IPS-18a (cell line): ENCODE data around the gene NMB.
"Not testable (repeated sequence)": the region's sequence is repeated elsewhere in the genome, so short reads cannot be mapped to it uniquely, and the experiment has no call there.

Experiments
- H3K27ac ChIP-seq: one replicate; pipeline ENCODE4 v1.5.1; 2013; ENCODE audit warnings: low read length
- H3K27me3 ChIP-seq: one replicate; pipeline ENCODE4 v1.6.1; 2013; ENCODE audit warnings: mild to moderate bottlenecking, low read length; ENCODE audit not compliant: control insufficient read depth, insufficient read depth
- H3K36me3 ChIP-seq: one replicate; pipeline ENCODE4 v1.6.1; 2013; ENCODE audit warnings: low read depth, low read length; ENCODE audit not compliant: control insufficient read depth
- H3K4me1 ChIP-seq: one replicate; pipeline ENCODE4 v1.6.1; 2013; ENCODE audit warnings: low read depth, low read length; ENCODE audit not compliant: control insufficient read depth
- H3K4me3 ChIP-seq: one replicate; pipeline ENCODE4 v1.5.1; 2013; ENCODE audit warnings: low read length
- H3K9ac ChIP-seq: one replicate; pipeline ENCODE4 v1.6.1; 2013; ENCODE audit warnings: mild to moderate bottlenecking, low read length, moderate library complexity
- H3K9me3 ChIP-seq: one replicate; pipeline ENCODE4 v1.6.1; 2013; ENCODE audit warnings: low read depth, low read length; ENCODE audit not compliant: control insufficient read depth

Gene NMB

GRCh38 chr15:84653910-84654688 is 3.9 kb downstream of the NMB start, which contains the start of gene WDR73:
TSS of gene WDR73 (minus strand) at chr15:84654283. CDS start at chr15:84654274, 9 bp downstream.
- H3K4me3 ChIP-seq = peak within 1 kb of the TSS; percentile 87
- peak within 1 kb of the TSS; percentile 65 for H3K27ac ChIP-seq
- no peaks in the 10 kb centered on the region for H3K9me3 ChIP-seq
- H3K27me3 ChIP-seq = peaks cover 19% of the 10 kb centered on the region
- H3K9ac ChIP-seq = peak within 1 kb of the TSS; percentile 88
- H3K4me1 ChIP-seq = peaks cover 5% of the 10 kb centered on the region
- H3K36me3 ChIP-seq = peaks cover 23% of the 10 kb centered on the region

- Histone ChIP-seq H3K27me3 (peaks cover 19% of the 10 kb centered on the region), H3K4me3 (peak overlapping the region; percentile 87), H3K4me1 (no peaks in the 10 kb centered on the region), H3K27ac (peak overlapping the region; percentile 65), H3K36me3 (peaks cover 29% of the 10 kb centered on the region), H3K9me3 (no peaks in the 10 kb centered on the region), H3K9ac (peak overlapping the region; percentile 88)
These were observed 4.5 kb downstream of the NMB start for GRCh38 chr15:84653584-84653909.

- Histone ChIP-seq H3K9ac (no peak overlapping the region), H3K36me3 (peaks cover 64% of the 10 kb centered on the region), H3K9me3 (no peaks in the 10 kb centered on the region), H3K27ac (no peak overlapping the region), H3K4me3 (no peak overlapping the region), H3K27me3 (no peaks in the 10 kb centered on the region), H3K4me1 (no peaks in the 10 kb centered on the region)
These were observed 8.3 kb downstream of the NMB start for GRCh38 chr15:84649706-84650105.

- Histone ChIP-seq H3K9ac (no peak overlapping the region), H3K36me3 (peaks cover 72% of the 10 kb centered on the region), H3K4me1 (no peaks in the 10 kb centered on the region), H3K4me3 (no peak overlapping the region), H3K9me3 (no peaks in the 10 kb centered on the region), H3K27ac (no peak overlapping the region), H3K27me3 (no peaks in the 10 kb centered on the region)
These were observed 9.5 kb downstream of the NMB start for GRCh38 chr15:84648539-84648938.

- no peak overlapping the region for H3K27ac ChIP-seq
- H3K9ac ChIP-seq = no peak overlapping the region
- H3K36me3 ChIP-seq = peaks cover 77% of the 10 kb centered on the region
- no peak overlapping the region for H3K4me3 ChIP-seq
- no peaks in the 10 kb centered on the region for H3K9me3 ChIP-seq
- no peaks in the 10 kb centered on the region for H3K27me3 ChIP-seq
- H3K4me1 ChIP-seq = no peaks in the 10 kb centered on the region
These were observed 10.3 kb downstream of the NMB start for GRCh38 chr15:84647726-84648125.

- no peaks in the 10 kb centered on the region for H3K27me3 ChIP-seq
- no peak overlapping the region for H3K27ac ChIP-seq
- no peak overlapping the region for H3K4me3 ChIP-seq
- H3K9ac ChIP-seq = no peak overlapping the region
- H3K9me3 ChIP-seq = no peaks in the 10 kb centered on the region
- H3K36me3 ChIP-seq = peaks cover 74% of the 10 kb centered on the region
- H3K4me1 ChIP-seq = no peaks in the 10 kb centered on the region
These were observed 12.0 kb downstream of the NMB start for GRCh38 chr15:84645997-84646396.

- H3K36me3 ChIP-seq = peaks cover 78% of the 10 kb centered on the region
- H3K9ac ChIP-seq = no peak overlapping the region
These were observed 12.5 kb downstream of the NMB start for GRCh38 chr15:84645496-84645895.

GRCh38 chr15:84643838-84644237 is 14.2 kb downstream of the NMB start:
- no peaks in the 10 kb centered on the region for H3K4me1 ChIP-seq
- no peak overlapping the region for H3K9ac ChIP-seq
- no peak overlapping the region for H3K4me3 ChIP-seq
- no peaks in the 10 kb centered on the region for H3K9me3 ChIP-seq
- no peak overlapping the region for H3K27ac ChIP-seq
- peaks cover 81% of the 10 kb centered on the region for H3K36me3 ChIP-seq
- no peaks in the 10 kb centered on the region for H3K27me3 ChIP-seq

More at GRCh38 chr15:84645496-84645895, 12.5 kb downstream of the NMB start:
- Histone ChIP-seq H3K27me3 (no peaks in the 10 kb centered on the region), H3K4me3 (no peak overlapping the region), H3K9me3 (no peaks in the 10 kb centered on the region), H3K4me1 (no peaks in the 10 kb centered on the region), H3K27ac (no peak overlapping the region)

- not testable (repeated sequence) for H3K4me3 ChIP-seq, H3K9me3 ChIP-seq, H3K27ac ChIP-seq, H3K4me1 ChIP-seq, H3K9ac ChIP-seq, H3K27me3 ChIP-seq
- H3K36me3 ChIP-seq = peaks cover 69% of the 10 kb centered on the region
These were observed 15.4 kb downstream of the NMB start for GRCh38 chr15:84642640-84643039.

- H3K36me3 ChIP-seq = peaks cover 62% of the 10 kb centered on the region
- not testable (repeated sequence) for H3K4me1 ChIP-seq, H3K4me3 ChIP-seq, H3K9ac ChIP-seq, H3K9me3 ChIP-seq, H3K27me3 ChIP-seq, H3K27ac ChIP-seq
These were observed 16.1 kb downstream of the NMB start for GRCh38 chr15:84641871-84642270.

GRCh38 chr15:84638103-84638502 is 19.9 kb downstream of the NMB start:
- H3K4me1 ChIP-seq = peaks cover 6% of the 10 kb centered on the region
- no peak overlapping the region for H3K27ac ChIP-seq
- H3K27me3 ChIP-seq = peaks cover 29% of the 10 kb centered on the region
- H3K36me3 ChIP-seq = peaks cover 31% of the 10 kb centered on the region
- H3K9me3 ChIP-seq = no peaks in the 10 kb centered on the region
- no peak overlapping the region for H3K9ac ChIP-seq
- no peak overlapping the region for H3K4me3 ChIP-seq

- Histone ChIP-seq H3K9ac (peak overlapping the region; percentile 34), H3K4me3 (peak overlapping the region; percentile 71), H3K27ac (no peak overlapping the region), H3K4me1 (peaks cover 12% of the 10 kb centered on the region), H3K27me3 (peaks cover 44% of the 10 kb centered on the region), H3K9me3 (no peaks in the 10 kb centered on the region), H3K36me3 (peaks cover 4% of the 10 kb centered on the region)
These were observed 23.7 kb downstream of the NMB start for GRCh38 chr15:84634228-84634837.
